OCI-LY1 (cell line): Measurements from ENCODE around the gene ZSCAN5A.
"Not testable (repeated sequence)": the region's sequence is repeated elsewhere in the genome, so short reads cannot be mapped to it uniquely, and the experiment has no call there.

Source experiments
- EZH2 ChIP-seq: fragments of 200-600 bp; sonication (generic), shearing (Covaris generic); IDR thresholded peaks from 2 replicates; pipeline ENCODE4 v1.8.0; 2017; ENCODE audit warnings: borderline replicate concordance, mixed run types, mild to moderate bottlenecking, antibody characterized with exemption, low read length, moderate library complexity, mixed read lengths
- TF ChIP-seq, protein P1 (sequence below): fragments of 200-600 bp; sonication (generic), shearing (Covaris generic); IDR thresholded peaks from 2 replicates; pipeline ENCODE4 v1.5.1; 2017; ENCODE audit warnings: mild to moderate bottlenecking, antibody characterized with exemption, low read length, moderate library complexity, mixed read lengths

DNA sequence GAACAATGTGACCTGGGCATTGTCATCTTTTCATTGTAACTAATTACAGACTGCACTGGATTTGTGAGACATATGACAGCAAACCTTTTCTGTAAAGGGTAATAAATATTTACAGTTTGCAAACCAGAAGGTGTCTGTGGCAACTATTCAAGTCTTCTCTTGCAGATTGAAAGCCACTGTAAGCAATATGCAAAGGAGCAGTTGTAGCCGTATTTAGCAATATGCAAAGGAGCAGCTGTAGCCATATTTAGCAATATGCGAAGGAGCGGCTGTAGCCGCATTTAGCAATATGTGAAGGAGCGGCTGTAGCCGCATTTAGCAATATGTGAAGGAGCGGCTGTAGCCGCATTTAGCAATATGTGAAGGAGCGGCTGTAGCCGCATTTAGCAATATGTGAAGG is 24.4 kb upstream of the ZSCAN5A start:
- TF ChIP-seq, protein P1, sequence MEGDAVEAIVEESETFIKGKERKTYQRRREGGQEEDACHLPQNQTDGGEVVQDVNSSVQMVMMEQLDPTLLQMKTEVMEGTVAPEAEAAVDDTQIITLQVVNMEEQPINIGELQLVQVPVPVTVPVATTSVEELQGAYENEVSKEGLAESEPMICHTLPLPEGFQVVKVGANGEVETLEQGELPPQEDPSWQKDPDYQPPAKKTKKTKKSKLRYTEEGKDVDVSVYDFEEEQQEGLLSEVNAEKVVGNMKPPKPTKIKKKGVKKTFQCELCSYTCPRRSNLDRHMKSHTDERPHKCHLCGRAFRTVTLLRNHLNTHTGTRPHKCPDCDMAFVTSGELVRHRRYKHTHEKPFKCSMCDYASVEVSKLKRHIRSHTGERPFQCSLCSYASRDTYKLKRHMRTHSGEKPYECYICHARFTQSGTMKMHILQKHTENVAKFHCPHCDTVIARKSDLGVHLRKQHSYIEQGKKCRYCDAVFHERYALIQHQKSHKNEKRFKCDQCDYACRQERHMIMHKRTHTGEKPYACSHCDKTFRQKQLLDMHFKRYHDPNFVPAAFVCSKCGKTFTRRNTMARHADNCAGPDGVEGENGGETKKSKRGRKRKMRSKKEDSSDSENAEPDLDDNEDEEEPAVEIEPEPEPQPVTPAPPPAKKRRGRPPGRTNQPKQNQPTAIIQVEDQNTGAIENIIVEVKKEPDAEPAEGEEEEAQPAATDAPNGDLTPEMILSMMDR, result not testable (repeated sequence)
- TF ChIP-seq EZH2, result not testable (repeated sequence)
